Spinal cord (tissue), 10 donors: ENCODE results near the gene WASL. TPM values are rescaled to one million over a fixed set of nuclear protein-coding genes. Genes with fewer than 3 reads are reported as not detected.

Experiments used
- DNase-seq, 6 donors: peaks; one replicate each; pipeline versions ENCODE4 v3.0.0 to v3.0.0-alpha.2; 2013 to 2015; ENCODE audit warnings: low spot score in 6 of 6, low read depth in 4 of 6
- H3K27ac ChIP-seq: one replicate; pipeline ENCODE4 v1.5.1; 2013; ENCODE audit warnings: low read depth, low read length, control low read depth
- H3K27me3 ChIP-seq: one replicate; pipeline ENCODE4 v1.6.1; 2013; ENCODE audit warnings: low read length; ENCODE audit not compliant: control insufficient read depth, insufficient read depth
- H3K36me3 ChIP-seq: one replicate; pipeline ENCODE4 v1.6.1; 2013; ENCODE audit warnings: low read length; ENCODE audit not compliant: control insufficient read depth, insufficient read depth
- H3K4me1 ChIP-seq: one replicate; pipeline ENCODE4 v1.6.1; 2013; ENCODE audit warnings: low read length; ENCODE audit not compliant: control insufficient read depth, insufficient read depth
- H3K4me3 ChIP-seq: one replicate; pipeline ENCODE4 v1.5.1; 2013; ENCODE audit warnings: low read depth, low read length, control low read depth
- H3K9me3 ChIP-seq: one replicate; pipeline ENCODE4 v1.6.1; 2013; ENCODE audit warnings: low read length; ENCODE audit not compliant: control insufficient read depth, insufficient read depth
- WGBS: methylation state at CpG from one replicate; pipeline ENCODE4 v1.1.5; 2013; ENCODE audit warnings: missing lambda C conversion rate; ENCODE audit not compliant: insufficient coverage; 5-methylcytosine and 5-hydroxymethylcytosine counted together
- polyA plus RNA-seq, 2 donors: library from polyadenylated mRNA; unstranded; fragments of 120-200 nt; gene quantifications; one replicate each; pipeline ENCODE4 v1.2.1, GENCODE V29; 2013; ENCODE audit not compliant: insufficient read length in 2 of 2
- total RNA-seq, 2 donors: library from RNA; depleted of rRNA in 1 of 2; stranded (reverse); fragments of 120-200 nt in 1 of 2; fragments of >200 nt in 1 of 2; gene quantifications; one replicate each; pipeline versions ENCODE4 v1.2.3 to v1.2.4, GENCODE V29; 2013 to 2014
- donor health status: healthy.

WASL gene
- total and polyA plus RNA-seq, 4 donors = 14.5 to 46.8 (median 38.2) TPM

GRCh38 chr7:123714296-123715080, 34.3 kb downstream of the WASL start:
- no peak for DNase-seq
- Histone ChIP-seq H3K27me3 (no peaks in the 10 kb centered on the region), H3K27ac (no peak overlapping the region), H3K4me1 (no peaks in the 10 kb centered on the region), H3K36me3 (peaks cover 4% of the 10 kb centered on the region), H3K4me3 (no peak overlapping the region), H3K9me3 (no peaks in the 10 kb centered on the region)
- WGBS = no CpG with 5 or more reads among the region's 3 CpGs

- no peak for DNase-seq
- 78% methylated on average over 1 of the region's 1 CpG for WGBS
- H3K9me3 ChIP-seq = no peaks in the 10 kb centered on the region
- H3K4me3 ChIP-seq = no peak overlapping the region
- no peaks in the 10 kb centered on the region for H3K4me1 ChIP-seq
- no peak overlapping the region for H3K27ac ChIP-seq
- H3K36me3 ChIP-seq = peaks cover 7% of the 10 kb centered on the region
- no peaks in the 10 kb centered on the region for H3K27me3 ChIP-seq
These were observed 36.2 kb downstream of the WASL start for GRCh38 chr7:123712619-123713018.

GRCh38 chr7:123711832-123712293, 36.9 kb downstream of the WASL start:
- Histone ChIP-seq H3K27me3 (no peaks in the 10 kb centered on the region), H3K27ac (no peak overlapping the region), H3K9me3 (no peaks in the 10 kb centered on the region), H3K4me3 (no peak overlapping the region), H3K36me3 (peaks cover 9% of the 10 kb centered on the region), H3K4me1 (no peaks in the 10 kb centered on the region)
- no peak for DNase-seq

- Histone ChIP-seq H3K36me3 (peaks cover 4% of the 10 kb centered on the region), H3K4me3 (no peak overlapping the region), H3K4me1 (no peaks in the 10 kb centered on the region), H3K27ac (no peak overlapping the region), H3K9me3 (no peaks in the 10 kb centered on the region), H3K27me3 (no peaks in the 10 kb centered on the region)
- DNase-seq = no peak
- no CpG with 5 or more reads among the region's 2 CpGs for WGBS
These were observed 38.1 kb downstream of the WASL start for GRCh38 chr7:123710683-123711082.

- H3K36me3 ChIP-seq = peaks cover 4% of the 10 kb centered on the region
- no peak overlapping the region for H3K4me3 ChIP-seq
- peak in 1 of 6 donors; percentile 12 for DNase-seq
- no peak overlapping the region for H3K27ac ChIP-seq
- no peaks in the 10 kb centered on the region for H3K4me1 ChIP-seq
- no peaks in the 10 kb centered on the region for H3K9me3 ChIP-seq
- no peaks in the 10 kb centered on the region for H3K27me3 ChIP-seq
- no CpG with 5 or more reads among the region's 2 CpGs for WGBS
These were observed 39.3 kb downstream of the WASL start for GRCh38 chr7:123709525-123709924.

- Histone ChIP-seq H3K9me3 (no peaks in the 10 kb centered on the region), H3K27ac (no peak overlapping the region), H3K4me1 (no peaks in the 10 kb centered on the region), H3K27me3 (no peaks in the 10 kb centered on the region), H3K36me3 (peaks cover 7% of the 10 kb centered on the region), H3K4me3 (no peak overlapping the region)
- DNase-seq = no peak
- 83% methylated on average over 1 of the region's 1 CpG for WGBS
These were observed 43.4 kb downstream of the WASL start for GRCh38 chr7:123705211-123705901.

GRCh38 chr7:123695944-123696677, 52.7 kb downstream of the WASL start:
- Histone ChIP-seq H3K27me3 (no peaks in the 10 kb centered on the region), H3K4me1 (no peaks in the 10 kb centered on the region), H3K4me3 (no peak overlapping the region), H3K27ac (no peak overlapping the region), H3K36me3 (peaks cover 19% of the 10 kb centered on the region), H3K9me3 (no peaks in the 10 kb centered on the region)
- no CpG with 5 or more reads among the region's 3 CpGs for WGBS
- no peak for DNase-seq

GRCh38 chr7:123692471-123692877, 56.3 kb downstream of the WASL start:
- no peak for DNase-seq
- Histone ChIP-seq H3K4me3 (no peak overlapping the region), H3K9me3 (no peaks in the 10 kb centered on the region), H3K27me3 (no peaks in the 10 kb centered on the region), H3K4me1 (no peaks in the 10 kb centered on the region), H3K27ac (no peak overlapping the region), H3K36me3 (peaks cover 15% of the 10 kb centered on the region)
- 97% methylated on average over 3 of the region's 6 CpGs for WGBS

GRCh38 chr7:123690550-123690949, 58.3 kb downstream of the WASL start:
- Histone ChIP-seq H3K4me3 (no peak overlapping the region), H3K27ac (no peak overlapping the region)
- no CpG with 5 or more reads among the region's 2 CpGs for WGBS

More at GRCh38 chr7:123690550-123690949, 58.3 kb downstream of the WASL start:
- H3K36me3 ChIP-seq = peaks cover 15% of the 10 kb centered on the region
- no peaks in the 10 kb centered on the region for H3K4me1 ChIP-seq
- no peak for DNase-seq
- H3K9me3 ChIP-seq = no peaks in the 10 kb centered on the region
- H3K27me3 ChIP-seq = no peaks in the 10 kb centered on the region
